SW 1271 (cell line): Measurements from ENCODE around the gene POU1F1.
"Not testable (repeated sequence)": the region's sequence is repeated elsewhere in the genome, so short reads cannot be mapped to it uniquely, and the experiment has no call there.

Experiments
- DNase-seq, 2 experiments: peaks; one replicate each; lab custom pipeline; 2025; lab: John Stamatoyannopoulos, UW

POU1F1 gene

DNA sequence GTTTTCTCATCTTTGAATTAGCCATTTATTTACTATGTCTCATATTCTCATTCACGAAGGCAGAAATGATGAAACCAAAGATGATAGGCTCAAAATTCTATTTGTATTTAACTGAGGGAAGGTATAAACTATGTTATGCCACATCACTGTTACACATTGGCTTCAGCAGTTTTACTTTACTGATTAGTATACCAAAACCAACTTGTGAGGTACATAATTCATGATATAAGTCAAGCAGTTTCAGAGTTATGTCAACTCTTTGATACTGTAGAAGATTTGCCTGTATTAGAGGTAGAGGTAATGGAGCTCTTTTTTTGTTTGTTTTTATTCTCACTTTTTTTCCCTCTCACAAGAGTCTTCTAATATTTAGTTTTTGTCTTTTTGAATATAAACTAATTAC, 26.4 kb downstream of the POU1F1 start:
- DNase-seq: no peak

DNA sequence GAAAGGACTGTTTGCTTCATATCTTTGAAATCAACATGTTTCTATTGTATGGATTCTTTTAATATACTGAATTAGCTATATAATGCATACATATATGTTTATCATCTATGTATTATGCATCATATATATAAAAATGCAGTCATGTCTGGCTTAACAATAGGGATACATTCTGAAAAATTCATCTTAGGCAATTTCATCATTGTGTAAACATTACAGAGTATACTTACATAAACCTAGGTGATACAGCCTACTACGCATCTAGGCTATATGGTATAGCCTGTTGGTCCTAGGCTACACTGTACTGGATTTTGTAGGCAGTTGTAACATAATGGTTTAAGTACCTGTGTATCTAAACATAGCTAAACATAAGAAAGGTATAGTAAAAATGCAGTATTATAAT, 27.6 kb downstream of the POU1F1 start:
- no peak for DNase-seq

DNA sequence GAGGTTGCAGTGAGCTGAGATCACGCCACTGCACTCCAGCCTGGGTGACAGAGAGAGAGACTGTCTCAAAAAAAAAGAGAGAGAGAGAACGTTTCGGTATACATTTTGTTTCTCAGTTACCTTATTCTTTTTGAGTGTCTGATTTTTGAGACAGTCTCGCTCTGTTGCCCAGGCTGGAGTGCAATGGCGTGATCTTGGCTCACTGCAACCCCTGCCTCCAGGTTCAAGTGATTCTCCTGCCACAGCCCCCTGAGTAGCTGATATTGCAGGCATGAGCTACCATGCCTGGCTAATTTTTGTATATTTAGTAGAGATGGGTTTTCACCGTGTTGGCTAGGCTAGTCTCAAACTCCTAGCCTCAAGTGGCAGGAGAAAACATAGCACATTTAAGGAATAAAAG, 28.2 kb downstream of the POU1F1 start:
- not testable (repeated sequence) for DNase-seq

DNA sequence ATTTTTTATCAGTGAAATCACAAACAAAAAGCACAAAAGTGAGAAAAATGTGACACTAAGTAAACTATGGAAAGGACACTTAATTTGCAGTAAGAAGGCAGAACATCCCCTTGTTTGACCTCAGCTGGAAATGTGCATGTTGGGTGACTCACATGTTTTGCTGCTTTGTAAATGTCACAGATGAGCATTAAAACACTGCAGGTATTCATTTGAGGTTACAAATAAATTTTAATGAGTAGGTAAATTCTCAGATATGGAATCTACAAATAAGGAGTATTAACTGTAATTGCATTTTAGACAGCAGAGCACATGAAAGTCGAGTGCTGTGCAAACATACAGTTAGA, 29.0 kb downstream of the POU1F1 start:
- DNase-seq: no peak

DNA sequence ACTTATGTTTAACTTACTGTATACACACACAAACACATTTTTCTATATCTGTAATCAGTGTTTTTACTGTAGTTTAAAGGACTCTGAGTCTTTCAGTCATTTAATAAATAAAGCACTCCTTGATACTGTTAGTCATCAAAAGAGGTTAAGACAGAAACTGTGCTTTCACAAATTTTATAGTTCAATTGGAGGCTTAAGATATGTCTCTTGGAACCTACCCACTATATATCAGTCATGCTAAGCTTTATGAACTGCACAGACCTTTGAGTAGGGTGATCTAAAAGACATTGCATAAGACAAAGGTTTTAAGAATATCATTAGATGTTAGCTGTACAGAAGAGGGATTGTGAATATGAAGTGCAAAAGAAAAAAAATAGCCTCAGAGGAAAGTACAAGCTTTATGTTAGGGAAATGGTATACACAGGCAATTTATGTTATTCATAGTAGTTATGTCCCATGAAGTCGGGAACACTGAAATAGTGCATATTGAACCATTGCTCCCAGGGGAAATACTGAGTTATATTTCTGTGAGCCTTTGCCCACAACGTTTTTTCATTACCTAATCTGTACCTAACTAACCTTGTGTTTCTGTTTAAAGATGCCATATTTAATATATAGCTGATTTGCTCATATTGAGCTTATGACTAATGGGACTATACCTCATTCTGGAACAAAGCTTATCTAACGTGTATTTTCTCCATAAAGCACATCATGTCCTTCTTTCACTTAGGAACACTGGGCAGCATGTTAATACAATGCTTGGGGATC, 29.5 kb downstream of the POU1F1 start:
- DNase-seq: no peak

DNA sequence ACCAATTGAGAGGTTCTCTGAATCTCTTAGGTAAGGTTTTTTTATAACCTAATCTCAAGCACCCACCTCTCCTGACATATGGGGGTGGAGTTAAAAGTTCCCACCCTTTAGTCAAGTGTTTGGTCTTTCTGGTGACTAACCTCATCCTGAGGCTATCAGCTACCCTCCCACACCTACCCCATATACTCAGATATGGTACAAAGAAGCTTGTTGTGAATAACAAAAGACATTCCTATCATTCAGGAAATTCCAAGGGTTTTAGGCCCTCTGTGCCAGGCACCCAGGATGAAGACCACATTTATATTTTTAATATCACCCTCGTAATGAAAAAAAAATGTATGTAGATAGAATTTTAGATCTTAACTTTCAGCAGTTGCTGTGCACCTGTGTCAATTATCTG, 40.3 kb downstream of the POU1F1 start:
- peak in 1 of 2 experiments; percentile 4 for DNase-seq

DNA sequence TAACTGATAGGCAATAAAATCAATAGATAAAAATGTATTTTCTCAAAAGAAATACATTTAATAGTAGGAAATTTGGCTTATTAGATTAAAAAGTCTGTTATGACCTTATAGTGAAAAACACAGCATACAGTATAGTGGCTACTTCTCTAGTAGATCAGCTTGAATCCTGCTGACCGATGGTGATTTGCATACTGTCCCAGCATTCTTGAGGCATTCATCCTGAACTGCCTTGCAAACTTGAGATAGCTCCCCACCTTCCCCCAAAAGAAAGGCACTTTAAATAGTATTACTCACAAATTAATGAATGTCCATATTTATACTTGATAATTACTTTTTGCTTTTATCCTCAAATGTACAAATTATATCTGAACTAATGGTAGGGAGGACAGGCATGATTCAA, 42.6 kb downstream of the POU1F1 start:
- no peak for DNase-seq

DNA sequence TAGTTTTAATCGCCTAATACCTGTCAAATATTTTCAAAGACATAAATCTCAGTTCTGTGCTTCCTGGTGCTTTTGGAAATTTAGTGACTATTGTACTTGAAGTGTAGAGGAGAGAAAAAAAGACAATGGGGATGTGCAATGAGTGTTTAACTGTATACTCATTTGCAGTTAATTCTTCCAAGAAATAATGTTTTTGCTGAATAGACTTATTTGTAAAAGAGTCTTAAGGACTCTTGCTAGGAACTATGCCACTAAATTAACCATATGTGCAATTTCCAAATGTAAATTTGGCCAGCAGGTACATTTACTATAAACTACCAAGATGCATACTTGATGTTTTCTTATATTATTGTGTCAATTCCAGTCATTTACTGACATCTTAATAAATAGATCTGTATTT, 47.3 kb downstream of the POU1F1 start:
- DNase-seq: no peak

DNA sequence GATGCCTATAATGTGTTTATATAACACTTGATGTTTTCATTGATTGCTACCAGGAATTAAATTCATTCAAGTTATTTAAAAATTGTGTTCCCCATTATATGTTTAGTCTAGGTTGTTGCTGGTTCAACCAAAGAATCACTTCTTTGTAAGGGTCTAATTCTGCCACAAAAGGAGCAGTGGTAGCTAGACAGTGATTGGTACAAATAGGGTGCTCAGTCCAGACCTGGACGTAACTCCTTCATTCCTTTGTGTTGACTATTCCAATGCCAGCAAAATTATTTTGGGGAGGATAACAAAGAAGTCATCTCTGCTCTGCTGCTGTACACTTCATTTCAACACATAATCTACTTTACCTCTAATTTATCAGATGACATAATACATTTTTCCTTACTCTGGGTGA, 48.1 kb downstream of the POU1F1 start:
- DNase-seq: no peak

DNA sequence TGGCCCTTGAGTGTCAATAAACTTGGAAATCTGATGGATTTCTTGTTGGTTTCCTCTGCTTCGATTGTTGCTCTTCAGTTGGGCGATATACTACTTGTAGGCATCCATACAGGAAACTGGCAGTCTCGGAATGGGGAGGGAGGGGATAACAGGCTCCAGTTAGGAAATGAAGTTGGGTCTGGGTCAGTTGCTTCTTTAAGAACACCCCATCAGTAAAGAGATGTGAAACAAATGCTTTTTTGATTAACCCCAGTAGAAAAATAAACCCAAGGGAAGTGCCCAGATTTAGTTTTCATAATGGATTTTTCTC, 48.6 kb downstream of the POU1F1 start:
- DNase-seq: peak in 1 of 2 experiments; percentile 43

DNA sequence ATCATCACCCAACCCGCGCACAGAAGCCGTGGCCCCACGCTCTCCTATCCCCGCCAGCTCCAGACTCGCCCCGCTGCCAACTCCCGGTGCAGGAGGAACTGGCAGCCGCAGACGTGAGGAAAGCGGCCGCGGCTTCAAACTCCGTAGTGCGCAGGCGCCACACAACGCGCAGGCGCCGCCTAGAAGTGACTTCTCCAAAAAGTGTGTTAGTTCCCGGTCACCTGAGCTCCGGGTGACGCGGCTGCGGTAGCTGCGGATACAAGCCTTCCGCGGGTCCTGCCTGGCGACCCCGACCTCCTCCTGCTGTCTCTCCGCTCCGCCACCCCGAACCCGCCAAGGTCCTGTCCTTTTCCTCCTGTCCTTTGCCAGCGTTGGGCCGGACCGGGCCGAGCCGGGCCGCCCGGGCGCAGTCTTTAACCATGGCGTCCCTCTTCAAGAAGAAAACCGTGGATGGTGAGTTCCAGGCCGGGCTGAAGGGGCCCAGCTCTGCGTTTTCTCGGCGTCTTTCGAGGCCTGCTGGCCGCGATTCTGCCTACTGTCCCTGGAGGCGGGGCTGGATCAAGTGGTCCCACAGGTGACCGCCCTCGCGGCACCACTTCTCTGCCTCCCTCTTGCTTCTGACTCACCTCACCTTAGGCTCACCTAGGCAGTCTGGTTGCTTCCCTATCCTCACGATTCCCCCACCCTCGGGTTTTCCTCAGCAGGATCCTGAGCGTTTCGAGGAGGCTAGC, 49.1 kb downstream of the POU1F1 start, which contains the start of gene CHMP2B:
Gene CHMP2B, plus strand, starts transcription at position 206 of the 731 bp plus-strand sequence. Its CDS starts 214 bp downstream, at position 420.
- peak; percentile 38 to 75 for DNase-seq

DNA sequence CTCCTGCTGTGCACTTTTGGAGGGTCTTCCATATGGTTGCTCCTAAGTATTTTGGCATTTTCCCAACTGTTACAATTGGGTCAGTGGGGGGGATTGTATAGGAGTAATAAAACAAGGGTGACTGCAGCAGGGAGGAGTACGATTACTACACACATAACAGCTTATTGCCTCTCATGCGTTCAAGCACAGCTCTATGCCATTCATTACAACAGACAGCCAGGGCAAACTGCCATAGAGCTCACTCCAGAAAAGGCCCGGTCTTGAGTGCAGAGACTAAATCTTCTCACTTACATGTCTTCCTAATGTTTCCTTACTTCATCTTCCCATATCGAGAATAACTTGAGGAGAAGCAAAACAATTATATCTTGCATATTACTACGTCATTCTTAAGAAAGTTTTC, 50.7 kb downstream of the POU1F1 start:
- DNase-seq: no peak

DNA sequence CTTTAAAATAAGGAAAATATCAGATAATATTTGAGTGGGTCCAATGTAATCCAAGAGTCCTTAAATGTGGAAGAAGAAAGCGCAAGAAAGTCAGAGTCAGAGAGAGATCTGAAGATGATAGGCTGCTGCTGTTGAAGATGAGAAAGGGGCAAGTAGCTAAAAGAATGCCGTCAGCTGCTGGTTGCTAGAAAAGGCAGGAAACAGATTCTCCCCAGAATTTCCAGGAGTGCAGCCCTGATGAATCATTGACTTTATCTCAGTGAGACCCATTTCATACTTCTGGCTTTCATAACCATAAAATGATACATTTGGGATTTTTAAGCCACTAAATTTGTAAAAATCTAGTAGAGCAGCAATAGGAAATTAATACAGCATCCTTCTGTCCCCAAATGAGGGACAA, 56.8 kb downstream of the POU1F1 start:
- DNase-seq: no peak

DNA sequence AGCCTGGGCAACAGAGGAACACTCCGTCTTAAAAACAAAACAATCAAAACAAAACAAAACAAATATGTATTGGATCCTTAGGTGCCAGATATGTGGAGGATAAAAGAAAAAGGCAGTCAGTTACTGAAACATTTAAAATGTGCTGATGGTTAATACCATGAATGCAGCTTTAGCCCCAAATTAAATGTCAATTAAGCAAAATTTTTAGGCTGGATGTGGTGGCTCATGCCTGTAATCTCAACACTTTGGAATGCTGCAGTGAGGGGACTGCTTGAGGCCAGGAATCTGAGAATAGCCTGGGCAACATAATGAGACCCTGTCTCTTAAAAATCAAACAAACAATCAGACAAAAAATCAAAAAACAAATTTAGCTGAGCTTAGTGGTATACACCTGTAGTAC, 57.8 kb downstream of the POU1F1 start:
- no peak for DNase-seq
